DMS 273 (cell line): ENCODE results near the gene KYAT1.
"Not testable (repeated sequence)": the region's sequence is repeated elsewhere in the genome, so short reads cannot be mapped to it uniquely, and the experiment has no call there.

ENCODE experiments used
- DNase-seq: peaks from one replicate; lab custom pipeline; 2025; ENCODE audit not compliant: unreplicated experiment; lab: John Stamatoyannopoulos, UW

KYAT1 gene

DNA sequence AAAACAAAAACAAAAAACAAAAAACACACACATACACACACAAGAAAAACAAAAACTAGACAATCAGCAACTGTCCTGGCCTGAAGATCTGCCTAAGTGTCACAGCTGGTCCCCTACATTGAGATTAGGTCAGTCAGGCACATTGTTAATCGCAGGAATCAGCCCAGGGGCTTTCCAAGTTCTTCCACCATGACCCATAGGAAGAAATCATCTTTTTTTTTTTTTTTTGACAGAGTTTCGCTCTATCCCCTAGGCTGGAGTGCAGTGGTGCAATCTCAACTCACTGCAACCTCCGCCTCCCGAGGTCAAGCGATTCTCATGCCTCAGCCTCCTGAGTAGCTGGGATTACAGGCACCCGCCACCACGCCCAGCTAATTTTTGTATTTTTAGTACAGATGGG lies 38.6 kb downstream of the KYAT1 start:
- DNase-seq: not testable (repeated sequence)

DNA sequence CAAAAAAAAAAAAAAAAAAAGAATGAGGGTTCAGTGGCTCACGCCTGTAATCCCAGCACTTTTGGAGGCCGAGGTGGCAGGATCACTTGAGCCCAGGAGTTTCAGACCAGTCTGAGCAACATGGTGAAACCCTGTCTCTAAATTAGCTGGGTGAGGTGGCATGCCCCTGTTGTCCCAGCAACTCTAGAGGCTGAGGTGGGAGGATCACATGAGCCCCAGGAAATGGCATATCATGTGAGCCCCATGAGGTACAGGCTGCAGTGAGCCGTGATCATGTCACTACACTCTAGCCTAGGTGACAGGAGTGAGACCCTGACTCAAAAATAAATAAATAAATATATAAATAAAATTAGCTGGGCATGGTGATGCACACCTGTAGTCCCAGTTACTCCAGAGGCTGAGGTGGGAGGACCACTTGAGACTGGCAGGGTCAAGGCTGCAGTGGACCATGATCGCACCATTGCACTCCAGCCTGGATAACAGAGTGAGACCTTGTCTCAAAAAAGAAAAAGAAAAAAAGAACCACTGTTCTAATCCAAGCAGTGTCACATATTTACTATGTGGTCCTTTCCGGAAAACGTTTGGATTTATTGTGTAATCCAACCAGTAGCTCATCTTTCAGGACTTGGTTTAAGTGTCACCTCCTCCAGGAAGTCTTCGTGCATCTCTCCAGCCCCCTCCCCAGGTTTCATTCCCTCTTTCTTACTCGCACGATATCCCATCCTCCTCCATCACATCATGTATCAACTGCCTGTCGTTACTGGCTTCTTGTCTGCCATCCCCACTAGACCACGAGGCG lies 39.9 kb downstream of the KYAT1 start:
- no peak for DNase-seq

DNA sequence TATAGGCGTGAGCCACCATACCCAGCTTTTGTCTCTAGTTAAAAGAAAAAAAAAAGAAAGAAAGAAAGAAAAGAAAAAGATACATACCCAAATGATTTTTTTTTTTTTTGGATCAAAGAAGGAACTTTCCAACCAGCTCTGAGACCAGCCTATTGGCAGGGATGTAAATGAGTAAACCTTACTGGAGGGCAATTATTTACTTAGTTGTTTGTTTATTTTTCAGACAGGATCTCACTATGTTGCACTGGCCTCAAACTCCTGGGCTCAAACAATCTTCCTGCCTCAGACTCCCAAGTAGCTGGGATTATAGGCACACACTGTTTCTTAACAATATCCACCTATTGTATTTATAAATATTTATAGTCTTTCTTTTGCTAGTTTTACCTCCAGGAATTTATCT lies 41.2 kb downstream of the KYAT1 start:
- no peak for DNase-seq

DNA sequence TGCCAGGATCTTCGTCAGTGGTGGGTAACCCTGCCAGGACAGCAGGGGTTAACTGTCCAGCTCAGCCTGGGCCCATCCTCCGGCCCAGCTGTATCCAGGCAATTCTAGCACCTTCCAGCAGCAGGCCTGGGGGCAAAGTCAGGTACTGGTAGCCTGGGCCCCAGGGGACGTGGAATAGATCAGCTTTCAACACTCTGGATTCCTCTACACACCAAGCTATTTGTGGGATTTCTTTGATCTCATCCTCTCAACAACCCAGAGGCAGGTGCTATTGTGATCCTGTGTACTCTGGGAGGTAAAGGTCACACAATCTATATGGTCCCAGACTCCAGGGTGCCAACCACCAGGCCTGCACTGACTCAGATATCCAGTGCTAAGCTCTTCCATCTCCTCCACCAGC lies 43.4 kb downstream of the KYAT1 start:
- DNase-seq: no peak

DNA sequence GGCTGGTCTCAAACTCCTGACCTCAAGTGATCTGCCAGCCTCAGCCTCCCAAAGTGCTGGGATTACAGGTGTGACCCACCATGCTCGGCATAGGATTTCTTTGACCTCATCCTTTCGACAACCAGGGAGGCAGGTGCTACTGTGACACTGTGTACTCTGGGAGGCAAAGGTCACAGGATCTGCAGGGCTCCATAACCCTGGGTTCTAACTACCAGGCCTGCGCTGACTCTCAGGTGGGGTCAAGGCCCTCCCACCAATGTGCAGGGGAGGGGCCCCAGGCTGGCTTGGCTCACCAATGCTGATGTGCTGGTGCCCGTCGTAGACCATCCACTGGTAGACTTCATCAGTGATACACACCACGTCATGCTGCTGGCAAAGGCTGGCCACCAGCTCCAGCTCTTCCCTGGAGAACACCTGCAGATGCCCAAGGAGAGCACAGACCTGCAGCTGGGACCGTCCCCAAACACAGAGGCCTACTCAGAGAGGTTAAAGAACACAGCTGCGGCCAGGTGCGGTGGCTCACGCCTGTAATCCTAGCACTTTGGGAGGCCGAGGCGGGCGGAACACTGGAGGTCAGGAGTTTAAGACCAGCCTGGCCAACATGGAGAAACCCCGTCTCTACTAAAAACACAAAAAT lies 45.1 kb downstream of the KYAT1 start:
- DNase-seq: no peak

DNA sequence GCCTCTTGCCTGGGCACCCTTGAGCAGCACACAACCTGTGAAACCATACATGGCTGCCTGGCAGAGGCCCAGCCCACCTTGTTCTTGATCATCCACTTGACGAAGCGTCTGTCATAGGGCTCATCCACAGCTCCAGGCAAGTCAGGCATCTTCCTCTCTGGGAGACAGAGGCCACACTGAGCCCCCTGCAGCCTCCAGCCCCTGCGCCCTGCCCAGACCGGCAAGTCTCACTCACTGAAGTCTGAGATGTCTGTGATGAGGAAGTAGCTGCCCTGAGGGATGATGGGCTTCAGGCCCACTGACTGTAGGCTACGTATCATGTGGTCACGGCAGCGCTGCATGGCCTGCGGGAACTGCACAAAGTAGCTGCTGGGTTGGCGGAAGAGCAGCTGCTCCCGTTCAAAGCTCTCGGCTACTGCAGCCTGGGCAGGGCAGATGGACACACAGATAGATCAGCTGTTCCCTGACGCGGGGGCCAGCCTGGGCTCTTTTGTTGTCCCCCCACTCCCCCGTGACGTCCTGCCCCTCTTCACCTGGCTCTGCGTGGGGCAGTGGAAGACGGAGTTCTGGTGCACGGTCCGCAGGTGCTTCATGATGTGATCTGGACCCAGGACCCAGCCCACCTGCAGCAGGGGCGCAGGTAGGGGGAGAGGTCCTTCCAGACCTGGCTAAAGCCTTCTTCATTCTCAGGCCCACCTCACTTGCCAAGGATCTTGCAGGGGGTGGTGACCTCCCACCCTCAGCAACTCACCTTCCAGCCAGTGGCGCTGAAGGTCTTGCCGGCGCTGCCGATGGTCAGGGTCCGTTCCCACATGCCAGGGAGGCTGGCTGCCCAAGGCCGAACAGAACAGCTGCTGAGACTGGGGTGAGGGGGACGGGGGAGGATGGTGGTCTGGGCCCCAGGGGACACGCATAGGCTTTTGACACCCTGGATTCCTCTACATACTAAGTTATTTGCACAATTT lies 46.2 kb downstream of the KYAT1 start:
- DNase-seq: no peak

DNA sequence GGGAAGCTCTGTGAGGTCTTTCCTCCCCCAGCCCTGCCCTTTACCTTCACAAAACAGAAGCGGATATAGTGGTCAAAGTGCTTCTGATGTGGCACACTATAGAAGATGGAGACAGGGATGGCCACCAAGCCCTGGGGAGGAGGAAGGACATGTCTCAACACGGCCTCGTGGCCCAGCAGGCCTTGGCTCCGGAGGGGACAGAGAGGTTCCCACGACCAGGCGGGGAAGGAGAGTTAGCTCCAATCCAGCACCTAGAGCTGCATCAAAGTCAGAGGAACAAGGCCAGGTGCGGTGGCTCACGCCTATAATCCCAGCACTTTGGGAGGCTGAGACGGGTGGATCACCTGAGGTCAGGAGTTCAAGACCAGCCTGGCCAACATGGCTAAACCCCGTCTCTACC lies 48.1 kb downstream of the KYAT1 start:
- DNase-seq: no peak

DNA sequence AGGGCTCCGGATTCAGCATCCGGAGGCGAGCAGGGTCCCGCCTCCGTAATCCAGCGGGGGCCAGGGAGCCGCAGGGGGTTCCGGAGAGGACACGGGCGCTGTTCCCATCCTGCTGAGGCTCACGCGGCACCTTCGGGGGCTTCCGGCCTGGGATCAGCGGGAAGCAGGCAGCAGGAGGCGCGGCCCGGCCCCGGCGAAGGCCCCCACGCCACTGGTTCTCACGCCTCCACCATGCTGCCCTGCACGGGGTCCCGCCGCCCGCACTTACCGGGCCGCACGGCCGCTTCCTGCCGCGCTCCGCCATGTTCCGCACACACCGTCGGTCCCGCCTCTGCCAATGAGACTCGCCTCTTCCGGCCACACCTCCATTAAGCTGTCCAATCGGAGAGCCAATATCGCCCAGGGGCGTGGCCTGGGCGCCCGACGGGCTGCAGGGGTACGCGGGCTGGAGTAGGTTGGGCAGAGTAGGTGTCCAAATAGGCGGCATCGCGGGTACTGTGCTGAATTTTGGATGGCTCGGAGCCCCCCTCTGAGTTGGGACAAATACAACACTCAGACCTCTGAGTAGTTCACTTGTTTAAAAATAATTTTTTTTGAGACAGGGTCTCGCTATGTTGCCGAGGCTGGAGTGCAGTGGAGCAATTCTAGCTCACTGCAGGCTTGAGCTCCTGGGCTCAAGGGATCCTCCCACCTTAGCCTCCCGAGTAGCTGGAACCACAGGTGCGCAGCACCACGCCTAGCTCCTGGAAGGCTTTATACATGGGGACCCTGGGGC lies 52.1 kb downstream of the KYAT1 start, which contains the start of gene SPOUT1:
SPOUT1 (minus strand) TSS at position 318 of the 775 bp plus-strand sequence; CDS start at position 304, 14 bp downstream.
- DNase-seq: peak; percentile 98

DNA sequence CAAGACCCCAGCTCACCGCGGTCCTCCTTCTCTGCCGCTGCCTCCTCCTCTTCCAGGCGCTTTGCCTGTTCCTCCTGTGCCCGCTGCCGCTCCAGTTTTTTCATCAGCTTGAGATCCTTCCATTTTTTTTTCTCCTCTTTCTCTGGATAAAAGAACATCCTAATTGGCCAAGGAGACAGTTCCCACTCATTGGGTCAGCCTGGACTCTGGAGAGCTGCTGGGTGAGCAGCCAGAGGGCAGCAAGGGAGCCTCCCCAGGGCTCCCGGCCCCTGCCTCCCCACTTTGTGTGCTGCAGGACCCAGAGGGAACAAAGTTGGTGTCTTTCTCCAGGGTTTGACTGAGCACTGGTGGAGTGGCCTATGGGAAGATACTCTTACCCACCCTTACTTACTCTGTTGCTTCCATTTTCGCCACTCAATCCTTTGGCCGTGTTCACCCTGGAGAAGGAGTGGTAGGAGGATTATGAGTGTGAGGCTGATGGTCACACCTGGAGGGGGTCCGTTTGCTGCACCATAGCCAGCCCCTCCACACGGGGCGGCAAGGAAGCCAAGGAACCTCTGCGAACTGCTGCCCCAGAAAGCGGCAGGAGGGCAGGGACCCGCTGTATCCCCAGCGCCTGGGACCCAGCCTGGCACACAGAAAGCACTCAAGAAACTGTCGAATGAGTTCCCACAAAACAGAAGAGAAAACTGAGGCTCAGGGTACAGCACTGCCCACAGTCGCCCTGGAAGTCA lies 52.9 kb downstream of the KYAT1 start:
- DNase-seq: peak; percentile 51

DNA sequence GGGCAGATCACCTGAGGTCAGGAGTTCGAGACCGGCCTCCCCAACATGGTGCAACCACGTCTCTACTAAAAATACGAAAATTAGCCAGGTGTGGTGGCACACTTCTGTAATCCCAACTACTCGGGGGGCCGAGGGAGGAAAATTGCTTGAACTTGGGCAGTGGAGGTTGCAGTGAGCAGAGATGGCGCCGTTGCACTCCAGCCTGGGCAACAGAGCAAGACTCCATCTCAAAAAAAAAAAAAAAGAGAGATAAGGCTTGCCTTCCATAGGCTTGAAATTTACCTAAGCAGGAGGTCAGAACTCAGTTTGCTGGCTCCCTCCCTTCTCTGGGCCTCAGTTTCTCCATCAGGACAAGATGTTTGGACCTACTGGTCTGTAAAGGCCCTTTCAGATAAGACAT lies 53.5 kb downstream of the KYAT1 start:
- DNase-seq: no peak

DNA sequence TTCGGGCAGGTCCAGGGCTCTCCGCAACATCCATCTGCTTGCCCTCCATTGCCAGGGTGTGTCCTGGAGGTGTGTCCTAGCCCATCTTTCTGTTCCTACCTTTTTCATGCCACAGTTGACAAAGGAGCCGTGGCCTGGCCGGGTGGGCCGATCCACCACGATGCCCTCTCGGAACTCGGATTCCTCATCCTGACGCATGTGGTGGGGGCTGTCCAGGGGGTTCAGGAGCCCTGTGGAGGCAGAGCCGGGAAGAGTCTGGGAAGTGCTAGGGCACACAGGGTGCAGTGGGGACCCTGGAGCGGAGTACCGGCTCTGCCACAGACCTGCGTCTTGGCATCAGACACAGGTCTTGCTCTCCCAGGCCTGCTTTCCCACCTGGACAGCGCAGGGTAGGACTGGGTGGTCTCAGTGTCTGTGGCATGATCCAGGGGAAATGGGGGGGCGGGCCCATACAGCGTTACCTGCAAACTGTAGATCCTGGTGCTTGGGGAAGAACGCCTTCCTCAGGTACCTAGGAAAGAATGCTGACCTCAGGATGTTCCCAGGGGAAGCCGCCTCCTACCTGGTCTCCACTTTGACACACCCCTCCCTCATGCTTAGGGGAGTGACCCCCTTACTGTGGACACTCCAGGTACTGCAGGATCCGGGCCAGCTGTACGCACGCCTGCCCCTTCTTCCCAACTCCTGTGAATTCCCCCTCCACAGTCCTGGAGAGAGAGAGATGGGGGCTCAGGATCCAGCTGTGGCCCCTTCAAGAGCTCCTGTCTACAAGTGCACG lies 55.6 kb downstream of the KYAT1 start:
- peak; percentile 22 for DNase-seq

DNA sequence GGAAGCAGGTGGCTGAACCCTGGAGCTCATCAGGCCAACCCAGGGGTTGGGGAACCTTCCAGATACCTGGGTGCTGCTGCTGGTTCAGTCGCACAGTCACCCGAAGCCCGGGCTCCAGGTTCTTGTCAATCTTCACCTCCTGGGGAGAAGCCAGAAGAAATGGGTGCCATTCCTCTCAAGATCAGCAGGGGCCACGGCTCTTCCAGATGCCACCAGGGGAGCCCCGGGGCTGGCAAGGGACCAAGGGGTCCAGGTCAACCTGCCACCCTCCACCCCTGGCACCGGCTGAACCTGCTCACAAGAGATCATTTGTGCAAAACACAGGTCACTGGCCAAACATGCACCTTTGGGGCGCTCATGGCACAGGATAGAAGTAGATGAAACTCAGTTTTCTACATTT lies 56.8 kb downstream of the KYAT1 start:
- no peak for DNase-seq

DNA sequence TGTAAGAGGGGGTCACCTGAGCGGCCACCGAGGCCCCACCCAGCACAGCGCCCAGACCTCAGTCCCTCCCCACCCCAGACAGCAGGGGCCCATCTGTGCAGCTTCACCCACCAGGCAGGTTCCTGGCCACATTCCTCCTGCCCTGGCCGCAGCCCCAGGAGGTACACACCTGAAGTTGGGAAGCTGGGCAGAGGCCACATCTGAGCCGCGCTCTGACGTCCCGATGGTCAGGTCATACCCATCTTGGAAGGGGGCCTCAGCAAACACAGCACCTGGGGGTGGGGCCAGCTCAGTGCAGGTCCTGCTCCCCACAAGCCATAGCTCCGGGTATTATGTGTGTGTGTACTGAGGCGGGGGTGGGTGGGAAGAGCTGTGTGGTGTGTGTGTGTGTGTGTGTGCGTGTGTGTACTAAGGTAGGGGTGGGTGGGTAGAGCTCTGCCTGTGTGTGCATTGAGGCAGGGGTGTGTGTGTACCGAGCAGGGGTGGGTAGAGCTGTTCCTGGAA lies 57.8 kb downstream of the KYAT1 start:
- no peak for DNase-seq

DNA sequence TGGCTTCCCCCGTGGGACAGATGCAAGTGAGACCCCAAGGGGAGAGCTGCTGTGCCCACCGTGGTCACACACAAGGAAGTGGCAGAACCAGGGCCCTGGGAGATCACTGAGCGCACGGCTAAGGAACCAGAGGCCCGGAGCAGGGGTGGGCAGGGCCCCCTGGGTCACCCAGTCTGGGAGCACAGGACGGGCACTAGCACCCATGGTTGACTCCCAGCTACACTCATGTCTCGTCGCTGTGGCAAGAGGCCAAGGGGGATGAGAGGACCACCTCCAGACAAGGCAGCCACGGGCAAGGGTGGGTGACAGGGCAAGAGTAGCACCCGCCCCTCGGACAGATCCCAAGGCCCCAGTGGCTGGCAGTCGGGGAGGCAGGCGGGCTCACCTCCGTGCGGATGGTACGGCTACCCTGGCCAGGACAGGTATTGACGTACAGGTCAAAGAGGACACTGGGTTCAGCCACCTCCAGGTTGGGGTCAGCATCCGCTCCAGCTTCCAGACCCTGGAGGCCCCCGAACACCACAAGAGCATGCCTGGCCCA lies 58.3 kb downstream of the KYAT1 start:
- DNase-seq: no peak

DNA sequence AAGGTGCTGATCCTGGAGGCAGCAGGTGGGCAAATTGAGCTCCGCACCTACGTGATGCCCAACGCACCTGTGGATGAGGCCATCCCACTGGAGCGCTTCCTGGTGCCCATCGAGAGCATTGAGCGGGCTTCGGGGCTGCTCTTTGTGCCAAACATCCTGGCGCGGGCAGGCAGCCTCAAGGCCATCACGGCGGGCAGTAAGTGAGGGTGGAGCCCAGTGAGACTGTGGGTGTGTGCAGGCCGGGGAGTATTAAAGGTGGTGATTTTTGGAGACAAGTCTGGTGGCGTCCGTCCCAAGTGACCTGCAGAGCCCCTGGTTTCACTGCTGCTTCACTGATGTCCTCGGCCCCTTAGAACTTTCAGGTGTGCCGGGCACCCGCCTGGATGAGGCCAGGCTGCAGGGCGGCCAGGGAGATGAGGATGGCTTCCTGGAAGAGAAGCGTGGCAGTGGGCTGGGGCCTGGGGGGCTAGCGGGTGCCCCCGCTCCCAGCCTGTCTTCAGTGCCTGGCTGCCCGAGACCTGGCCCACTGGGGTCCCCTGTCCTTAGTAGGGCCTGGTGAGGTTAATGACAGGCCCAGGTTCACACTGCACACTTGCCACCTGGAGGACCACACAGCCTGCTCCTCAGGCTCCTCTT lies 59.2 kb downstream of the KYAT1 start:
- no peak for DNase-seq

DNA sequence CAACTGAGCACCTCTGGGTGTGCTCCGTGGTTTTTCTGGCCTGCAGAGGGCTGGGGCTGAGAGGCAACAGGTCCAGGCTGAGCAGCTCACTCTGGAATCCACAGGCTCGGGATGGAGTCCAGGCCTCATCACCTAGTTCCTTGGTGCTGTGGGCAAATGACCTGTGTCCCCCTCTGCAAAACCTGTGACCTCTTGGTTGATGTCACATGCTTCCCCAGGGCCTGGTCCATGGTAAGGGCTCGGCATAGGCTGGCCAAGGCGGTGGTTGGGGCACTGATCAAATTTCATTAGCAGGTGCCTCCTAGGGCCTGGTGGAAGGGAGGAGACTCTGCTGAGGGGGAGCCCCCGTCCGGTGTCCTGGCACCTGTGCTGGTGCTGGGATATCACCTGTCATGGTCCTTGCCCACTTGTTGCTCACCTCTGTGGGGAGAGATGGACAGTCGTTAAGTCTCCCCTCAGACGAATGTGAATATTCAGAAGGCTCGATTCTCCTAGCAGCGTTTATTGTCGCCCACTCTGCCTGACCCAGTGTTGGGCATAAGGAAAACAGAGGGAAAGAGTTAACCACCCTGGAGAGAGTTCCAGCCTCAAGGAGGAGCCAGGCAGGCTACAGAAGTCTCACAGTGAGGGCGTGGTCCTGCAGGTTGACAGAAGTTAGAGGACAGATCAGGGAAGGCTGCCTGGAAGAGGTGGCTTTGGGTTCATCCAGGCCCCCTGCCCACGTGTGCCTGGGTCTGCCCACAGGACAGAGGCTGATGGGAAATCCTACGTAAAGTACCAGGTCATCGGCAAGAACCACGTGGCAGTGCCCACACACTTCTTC lies 60.0 kb downstream of the KYAT1 start:
- no peak for DNase-seq
